Medulla oblongata (tissue), 1 donor: ENCODE measurements around the gene ATG101.
A peak's percentile ranks its signal among the peaks of the same experiment; 100 is the strongest.

Experiments used
- DNase-seq: peaks from one replicate; pipeline ENCODE4 v3.0.0-alpha.2; 2015; ENCODE audit errors: extremely low spot score

ATG101 gene, protein sequence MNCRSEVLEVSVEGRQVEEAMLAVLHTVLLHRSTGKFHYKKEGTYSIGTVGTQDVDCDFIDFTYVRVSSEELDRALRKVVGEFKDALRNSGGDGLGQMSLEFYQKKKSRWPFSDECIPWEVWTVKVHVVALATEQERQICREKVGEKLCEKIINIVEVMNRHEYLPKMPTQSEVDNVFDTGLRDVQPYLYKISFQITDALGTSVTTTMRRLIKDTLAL

DNA sequence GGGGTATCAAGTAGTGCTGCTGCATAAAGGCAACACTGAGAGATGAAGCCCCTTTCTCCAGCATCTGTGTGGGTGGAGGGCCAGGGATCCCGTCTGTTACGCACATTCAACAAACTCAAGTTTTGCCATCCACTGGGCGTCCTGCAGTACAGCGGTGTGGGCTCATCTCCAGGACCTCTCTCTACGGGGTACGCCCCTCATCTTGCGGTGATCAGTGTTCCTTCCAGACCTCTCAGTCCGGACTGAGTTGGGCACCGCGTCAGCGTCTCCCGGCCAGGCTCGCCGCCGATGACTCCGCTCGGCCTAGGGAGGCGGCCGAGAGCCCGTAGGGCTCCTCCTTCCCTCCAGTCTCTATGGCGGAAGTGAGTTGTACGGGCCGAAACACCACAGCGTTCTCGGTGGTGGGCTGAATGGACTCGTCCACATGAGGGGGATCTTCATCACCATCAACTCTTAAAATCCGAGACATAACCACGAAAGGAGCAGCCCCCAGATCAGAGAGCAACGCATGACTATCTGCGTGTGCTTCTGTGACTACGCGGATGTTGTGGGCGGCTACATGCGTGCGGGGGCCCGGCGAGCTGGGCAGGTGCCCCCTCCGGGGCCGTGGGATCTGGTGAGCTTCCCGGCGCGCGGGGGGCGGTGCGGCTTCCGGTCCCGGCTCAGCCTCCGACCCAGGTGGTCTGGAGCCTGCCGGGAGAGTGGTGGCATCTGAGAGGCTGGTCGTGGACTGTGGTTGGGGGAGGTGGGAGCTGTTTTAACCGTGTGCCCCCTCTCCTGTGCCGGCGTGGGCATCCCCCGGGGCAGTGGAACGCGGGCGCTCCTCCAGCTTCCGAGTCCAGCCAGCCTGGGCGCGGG, at the start of gene ATG101:
Gene ATG101 (plus strand): TSS at position 652 of the 858 bp plus-strand sequence. CDS start 3,673 bp downstream, outside the sequence.
- DNase-seq: peak; percentile 97

DNA sequence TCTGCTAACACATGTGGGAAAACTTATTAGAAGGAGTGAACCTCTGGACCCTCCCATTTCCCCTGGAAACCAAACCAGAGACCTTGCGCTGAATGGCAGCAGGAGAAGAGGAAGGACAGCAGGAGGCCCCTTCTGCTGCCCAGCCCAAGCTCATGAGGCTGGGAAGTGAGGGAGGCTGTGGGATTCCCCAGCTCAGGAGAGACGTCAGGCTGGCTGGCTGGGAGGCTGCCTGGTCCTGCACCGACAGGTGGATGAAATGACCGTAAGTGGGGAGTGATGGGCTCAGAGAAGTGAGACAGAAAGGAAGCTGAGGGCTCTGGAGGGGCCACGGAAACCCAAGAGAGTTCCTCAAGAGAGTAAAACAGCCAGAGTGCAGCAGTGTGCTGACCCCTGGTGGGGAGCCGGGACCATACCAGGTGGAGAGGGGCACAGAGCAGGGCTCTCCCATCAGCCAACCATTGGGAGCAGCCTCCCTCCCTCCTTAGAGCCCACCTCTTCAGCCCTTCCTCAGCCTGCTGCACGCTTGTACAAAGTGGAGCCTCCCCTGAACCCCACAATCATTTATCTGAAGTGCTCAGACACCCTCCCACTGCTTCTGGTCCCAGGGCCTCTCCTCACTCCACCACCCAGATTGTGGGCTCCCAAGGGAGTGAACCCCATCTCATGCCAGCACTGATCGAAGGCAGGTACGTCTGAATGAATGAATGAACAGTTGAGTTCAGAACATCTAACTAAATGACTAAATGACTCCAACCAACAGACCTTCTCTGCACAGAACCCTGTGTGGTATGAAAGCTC, 49.0 kb upstream of the ATG101 start:
- DNase-seq: no peak

DNA sequence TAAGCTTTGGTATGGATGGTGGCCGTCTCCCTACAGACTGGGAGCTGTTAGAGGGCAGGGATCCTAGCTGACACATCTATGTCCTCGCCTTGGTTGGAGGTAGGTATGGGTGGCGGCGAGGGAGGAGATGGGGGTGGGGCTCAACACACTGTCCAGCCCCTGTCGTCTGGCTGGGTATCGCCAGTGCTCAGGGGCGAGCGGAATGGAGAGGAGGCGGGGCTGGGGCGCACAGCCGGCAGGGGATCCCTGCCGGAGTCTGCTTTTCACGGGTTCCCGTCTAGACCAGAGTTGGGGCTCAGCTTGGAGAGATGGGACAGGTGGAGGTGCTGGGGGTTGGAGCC, 47.0 kb upstream of the ATG101 start:
- DNase-seq: no peak

DNA sequence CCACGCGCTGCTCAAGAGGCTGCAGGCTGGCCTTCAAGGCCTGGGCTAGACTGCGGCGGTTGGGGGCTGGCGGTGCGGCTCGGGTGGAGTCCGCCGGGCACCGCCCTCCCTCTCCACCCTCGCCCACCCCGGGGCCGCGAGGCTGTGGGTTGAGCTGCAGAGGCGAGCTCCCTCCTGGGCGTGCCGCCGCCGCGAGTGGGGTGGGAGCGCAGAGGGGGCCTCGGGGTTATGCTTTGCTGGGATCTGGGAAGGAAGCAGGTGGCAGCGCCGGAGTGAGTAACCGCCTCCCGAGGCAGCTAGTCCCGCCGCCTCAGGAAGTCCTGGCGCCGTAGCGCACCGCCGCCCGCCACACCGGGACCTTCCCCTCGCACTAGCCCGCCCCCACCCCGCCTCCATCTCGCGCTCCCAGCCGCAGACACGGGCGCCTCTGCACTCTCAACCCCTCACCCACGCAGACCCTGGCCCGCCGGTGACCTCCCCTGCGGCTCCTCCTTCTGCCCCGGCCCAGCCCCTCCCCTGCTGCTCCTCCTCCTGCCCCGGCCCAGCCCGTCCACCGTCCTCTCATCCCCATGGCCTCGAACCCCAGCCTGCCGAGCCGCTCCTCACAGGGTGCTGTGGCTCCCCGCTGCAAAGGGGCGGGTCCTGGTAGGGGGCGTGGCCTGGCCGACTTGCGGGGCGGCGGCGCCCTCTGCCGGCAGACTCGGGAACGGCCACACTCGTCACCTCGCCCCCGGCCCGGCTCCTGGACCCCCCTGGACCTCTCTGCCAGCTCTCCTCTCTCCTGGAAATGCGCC, 46.4 kb upstream of the ATG101 start:
- DNase-seq: peak; percentile 77

DNA sequence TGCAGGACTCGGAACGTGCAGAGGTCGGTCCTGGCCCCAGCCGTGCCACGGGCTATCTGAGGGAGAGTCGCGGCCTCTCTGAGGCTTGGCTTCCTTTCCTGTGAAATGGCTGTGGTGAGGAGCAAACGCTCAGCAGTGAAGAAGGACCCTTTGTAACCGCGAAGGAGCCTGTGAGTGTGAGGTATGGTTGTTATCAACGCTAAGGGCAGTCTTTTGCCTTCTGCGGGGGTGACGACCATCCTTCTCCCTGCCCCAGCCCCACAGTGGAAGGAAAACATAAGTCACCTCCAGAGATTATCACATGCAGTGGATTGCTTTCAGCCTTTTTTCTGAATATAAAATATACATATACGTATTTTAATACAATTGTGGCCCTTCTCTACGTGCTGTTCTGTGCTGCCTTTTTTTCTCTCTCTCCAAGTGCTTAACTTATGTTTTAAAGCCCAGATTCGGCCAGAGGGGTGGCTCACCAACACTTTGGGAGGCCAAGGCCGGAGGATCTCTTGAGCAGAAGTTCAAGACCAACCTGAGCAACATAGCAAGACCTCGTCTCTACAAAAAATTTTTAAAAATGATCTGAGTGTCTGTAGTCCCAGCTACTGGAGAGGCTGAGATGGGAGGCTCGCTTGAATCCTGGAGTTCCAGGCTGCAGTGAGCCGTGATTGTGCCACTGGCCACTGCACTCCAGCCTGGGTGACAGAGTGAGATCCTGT, 45.6 kb upstream of the ATG101 start:
- DNase-seq: no peak

DNA sequence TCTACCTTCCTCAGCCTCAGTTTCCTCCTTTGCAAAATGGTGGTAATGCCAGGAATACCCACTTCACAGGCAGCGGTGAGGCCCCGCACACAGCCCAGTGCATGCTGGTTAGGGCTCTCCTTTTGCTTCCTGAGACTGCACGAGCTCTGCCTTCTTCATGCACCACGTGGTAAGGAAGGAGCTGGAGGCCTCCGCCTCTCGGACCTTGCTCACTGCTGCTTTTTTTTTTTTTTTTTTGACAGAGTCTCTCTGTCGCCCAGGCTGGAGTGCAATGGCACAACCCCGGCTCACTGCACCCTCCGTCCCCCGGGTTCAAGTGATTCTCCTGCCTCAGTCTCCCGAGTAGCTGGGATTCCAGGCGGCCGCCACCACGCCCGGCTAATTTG, 44.9 kb upstream of the ATG101 start:
- DNase-seq: peak; percentile 57

DNA sequence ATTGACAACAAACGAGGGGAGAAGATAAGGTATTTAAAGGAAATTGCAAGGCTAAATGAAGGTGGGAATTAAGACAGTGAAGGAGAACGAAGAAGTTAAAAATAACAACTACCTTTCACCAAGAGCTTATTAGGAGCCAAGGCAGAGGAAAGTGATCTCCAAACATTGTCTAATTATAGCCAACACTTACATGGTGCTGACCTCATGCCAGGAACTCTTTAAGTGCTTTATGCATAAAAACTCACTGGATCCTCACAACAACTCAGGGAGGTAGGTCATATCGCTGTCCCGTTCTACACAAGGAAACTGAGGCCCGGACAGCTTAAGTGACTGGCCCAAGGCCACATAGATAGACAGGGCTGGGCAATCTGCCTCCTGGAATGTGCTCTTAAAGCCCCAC, 43.5 kb upstream of the ATG101 start:
- no peak for DNase-seq

DNA sequence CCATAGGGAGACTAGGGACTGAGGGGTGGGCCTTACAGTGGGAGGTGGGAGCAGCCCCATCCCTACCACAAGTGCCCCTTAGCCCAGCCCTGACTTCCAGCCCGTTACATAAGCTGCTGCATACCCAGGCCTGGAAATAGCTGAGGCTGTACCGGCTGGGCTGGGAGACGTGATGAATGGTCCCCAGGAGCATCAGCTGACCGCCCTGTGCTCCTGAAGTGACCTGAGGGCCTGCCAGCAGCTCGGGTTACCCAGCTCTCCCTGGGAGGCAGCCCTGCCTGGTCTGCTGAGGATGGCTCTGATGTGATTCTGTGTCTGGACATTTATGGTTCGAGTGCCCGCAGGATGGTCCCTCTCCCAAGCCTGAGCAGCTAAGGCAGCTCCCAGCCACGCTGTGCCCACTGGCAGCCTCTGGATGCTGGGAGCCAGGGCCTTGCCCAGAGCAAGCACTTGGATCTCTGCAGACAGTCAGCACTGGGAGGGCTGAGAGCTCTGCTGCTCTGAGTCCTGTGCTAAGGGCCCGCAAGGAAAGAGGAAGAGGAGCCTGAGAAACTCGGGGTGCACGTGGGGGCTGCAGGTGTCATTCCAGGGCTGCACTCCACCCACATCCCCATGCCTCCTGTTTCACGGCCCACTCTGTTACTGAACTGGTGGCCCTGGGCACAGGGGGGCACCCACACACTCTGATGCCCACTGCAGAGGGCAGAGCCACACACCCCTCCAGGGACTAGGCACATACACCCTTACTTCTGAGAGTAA, 42.5 kb upstream of the ATG101 start:
- no peak for DNase-seq

DNA sequence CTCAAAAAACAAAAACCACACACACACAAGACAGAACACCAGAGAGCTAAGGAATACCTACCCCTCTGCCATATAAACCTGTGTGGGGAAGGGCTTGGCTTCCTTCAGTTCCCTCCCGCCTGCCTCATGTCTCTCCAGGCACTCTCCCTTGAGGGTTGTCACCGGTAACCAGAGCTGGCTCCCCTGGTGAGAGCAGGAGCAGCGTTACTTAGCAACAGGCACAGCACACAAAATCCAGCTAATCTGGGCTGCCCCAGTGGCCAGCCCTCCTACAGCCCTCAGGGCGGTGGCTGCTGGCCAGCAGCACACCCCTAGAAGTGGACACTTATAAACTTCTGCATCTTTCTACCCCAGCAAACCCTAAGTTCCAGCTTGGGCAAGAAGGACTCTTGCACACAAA, 40.1 kb upstream of the ATG101 start:
- no peak for DNase-seq

DNA sequence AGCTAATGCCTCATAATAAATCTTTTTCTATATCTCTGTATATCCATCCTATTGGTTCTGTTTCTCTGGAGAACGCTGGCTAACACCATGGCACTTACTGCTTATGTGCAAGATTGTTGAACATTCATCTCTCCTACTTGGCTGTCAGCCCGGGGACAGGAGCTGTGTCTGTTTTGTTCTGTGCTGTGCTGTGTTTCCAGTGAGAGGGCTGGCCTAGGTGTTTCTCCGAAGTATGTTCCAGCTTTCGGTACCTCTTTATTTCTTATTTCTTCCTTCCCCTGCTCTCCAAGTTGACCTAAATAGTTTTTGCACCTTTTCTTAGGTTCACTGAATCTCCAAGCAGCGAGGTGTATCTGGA, 37.4 kb upstream of the ATG101 start:
- peak; percentile 79 for DNase-seq

DNA sequence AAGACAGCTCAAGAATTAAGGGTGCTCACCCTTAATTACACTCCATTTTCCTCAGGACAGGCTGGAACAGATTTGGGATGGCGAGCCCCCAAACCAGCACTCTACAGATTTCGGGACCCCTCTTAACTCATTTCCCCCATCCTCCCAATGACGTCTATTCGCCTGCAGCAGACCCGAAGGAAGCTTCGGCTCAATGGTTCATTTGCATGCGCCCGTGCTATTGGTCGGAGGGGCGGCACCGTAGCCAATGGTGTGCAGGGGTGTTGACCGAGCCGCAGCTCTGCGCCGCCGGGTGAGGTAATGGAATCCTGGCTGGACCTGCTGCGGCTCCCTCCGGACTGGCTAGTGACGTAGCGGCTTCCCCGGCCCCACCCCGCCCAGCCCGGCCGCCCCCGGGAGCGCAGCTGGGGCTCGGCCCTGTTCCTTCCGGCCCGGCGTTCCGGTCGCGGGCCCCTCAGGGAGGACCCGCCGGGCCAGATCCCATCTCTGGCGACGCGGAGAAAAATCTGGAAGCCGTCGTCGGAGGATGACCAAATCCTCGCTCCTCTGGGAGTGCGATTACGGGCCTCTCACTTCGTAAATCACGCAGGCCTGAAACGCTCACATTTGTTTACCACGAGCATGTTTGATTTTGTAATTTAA, 36.9 kb upstream of the ATG101 start:
- peak; percentile 98 for DNase-seq

DNA sequence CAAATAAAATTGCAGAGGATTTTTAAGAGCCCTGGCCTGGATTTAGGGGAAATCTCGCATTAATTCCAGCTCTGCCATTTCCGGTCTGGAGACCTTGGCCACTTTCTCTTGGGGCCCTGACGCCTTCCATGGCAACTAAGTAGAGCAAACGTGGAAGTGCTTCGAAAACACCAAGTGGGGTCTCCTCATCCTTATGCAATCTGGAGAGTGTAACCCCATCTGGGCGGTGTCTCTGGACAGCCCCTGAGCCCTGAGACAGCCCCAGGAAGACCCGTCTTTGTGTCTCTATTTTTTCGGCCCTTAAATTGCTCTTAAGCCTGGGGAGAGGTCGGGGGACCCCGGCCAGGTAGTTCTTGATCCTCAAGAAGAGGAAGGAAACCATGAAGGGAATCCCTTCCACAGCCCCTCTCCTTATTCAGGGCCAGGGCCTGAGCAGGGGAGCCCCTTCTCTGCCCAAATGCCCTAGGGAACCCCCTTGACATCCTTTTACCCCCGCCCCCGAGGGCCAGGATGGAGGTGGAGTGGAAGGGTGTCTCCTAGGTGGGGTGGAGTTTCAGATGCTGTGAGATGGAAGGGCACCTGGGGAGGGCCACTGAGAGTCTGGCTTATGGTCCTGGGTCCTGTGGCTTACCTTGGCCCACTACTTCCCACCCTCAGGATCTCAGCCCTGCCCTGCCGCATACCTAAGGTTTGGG, 36.2 kb upstream of the ATG101 start:
- DNase-seq: no peak

DNA sequence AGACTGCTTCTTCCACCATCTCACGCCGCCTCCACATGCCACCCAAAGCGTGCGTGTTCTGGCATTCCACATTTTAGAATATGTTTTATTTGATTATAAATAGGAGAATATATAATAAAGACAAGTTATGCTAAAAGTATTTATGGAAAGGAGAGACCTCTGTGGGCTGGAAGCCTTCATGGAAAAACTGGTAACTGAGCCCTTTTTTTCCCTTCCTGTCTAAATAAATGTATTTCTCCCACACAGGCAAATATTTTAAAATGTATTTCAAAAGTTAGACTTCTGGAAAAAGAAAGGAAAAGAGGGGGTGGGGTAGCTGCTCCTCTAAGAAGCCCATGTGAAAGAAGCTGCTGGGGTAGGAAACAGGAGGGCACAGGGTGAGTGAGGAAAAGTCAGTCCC, 34.6 kb upstream of the ATG101 start:
- DNase-seq: no peak

DNA sequence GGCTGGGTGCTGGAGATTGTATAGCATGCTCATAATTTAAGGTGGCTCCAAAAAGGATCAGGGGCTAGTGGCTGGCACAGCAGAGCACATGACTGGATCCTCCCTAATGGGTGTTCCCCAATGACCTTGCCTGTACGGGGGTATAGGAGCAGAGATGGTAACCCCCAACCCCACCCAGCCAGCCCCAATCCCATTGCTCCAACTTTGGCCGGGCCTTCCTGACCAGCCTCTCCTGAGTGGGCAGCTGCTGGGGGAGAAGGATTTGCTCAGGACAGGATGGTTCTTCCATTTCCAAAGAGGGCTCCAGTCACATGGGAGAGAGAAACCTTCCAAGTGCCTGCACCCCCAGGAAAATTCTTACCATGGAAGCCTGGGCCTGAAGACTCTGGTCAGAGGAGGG, 33.9 kb upstream of the ATG101 start:
- no peak for DNase-seq

DNA sequence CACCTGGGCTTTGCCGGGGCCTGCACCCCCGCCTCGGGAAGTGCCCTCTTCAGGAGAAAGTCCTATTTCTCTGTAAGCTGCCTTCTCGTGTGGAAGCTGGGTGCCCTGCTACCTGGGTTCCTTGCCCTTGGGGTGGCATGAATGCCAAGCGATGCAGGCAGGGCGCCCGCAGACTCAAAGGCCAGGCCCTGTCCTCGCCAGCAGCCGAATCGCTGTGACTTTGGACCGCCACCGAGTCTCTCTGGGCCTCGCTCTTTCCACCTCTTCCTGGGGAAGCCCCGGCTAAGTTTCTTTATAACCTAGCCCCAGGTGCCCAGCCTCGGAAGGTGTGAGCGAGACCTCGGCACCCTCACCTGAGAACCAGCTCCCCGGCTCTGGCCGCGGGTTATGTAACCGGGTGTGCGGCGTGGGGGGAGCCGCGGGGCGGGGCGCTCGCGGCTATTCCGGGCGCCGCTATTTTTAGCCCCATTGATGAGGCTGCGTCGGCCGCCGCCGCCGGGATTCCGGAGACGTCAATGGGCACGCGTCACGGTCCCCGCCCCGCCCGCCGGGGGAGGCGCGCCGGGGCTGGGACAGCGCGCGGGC, 33.1 kb upstream of the ATG101 start:
- DNase-seq: peak; percentile 81

DNA sequence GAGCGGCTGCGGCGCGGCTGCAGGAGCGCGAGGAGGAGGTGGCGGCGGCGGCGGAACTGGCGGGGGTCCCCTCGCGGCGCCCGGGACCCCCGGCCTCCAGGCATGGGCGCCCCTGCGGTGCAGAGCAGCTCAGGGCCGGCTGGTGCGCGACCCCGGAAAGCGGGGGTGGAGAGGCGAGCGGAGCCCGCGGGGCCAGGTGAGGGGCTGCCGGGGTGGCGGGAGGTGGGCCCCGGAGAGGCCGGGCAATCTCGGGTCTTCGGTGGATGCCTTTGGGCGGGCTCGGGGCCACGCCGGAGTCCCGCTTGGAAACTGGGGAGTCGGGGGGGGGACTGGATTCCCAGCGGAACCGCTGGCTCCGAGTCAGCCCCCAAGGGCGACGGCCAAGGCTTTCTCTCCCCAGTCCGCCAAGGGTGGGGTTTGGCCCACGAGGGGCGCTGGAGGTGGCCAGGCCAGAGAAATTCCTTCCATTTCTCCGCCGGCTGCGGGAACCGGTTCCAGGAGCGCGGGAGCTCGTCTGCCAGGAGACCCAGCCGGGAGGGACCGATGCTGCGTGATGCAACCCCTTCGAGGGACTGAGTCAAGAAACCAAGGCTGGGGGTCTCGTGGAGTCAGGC, 32.4 kb upstream of the ATG101 start:
- DNase-seq: peak; percentile 13

DNA sequence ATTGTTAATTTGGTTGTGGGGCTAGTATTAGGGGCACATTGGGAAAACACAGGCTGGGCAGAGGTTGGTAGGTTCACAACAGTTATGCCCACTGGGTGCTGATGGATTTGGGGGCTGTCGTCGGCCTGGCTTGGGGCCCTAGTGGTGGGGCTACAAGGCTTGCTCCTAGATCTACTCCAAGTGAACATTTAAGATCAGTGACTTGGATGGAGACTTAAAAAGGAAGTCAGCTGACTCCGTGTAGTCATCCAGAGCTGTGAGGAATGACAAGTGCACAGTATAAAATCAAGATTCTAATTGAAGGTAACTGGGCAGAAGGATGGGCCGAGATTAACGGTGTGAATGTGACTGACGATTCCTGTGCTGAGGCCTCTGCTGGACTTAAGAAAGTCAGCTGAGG, 31.3 kb upstream of the ATG101 start:
- no peak for DNase-seq

DNA sequence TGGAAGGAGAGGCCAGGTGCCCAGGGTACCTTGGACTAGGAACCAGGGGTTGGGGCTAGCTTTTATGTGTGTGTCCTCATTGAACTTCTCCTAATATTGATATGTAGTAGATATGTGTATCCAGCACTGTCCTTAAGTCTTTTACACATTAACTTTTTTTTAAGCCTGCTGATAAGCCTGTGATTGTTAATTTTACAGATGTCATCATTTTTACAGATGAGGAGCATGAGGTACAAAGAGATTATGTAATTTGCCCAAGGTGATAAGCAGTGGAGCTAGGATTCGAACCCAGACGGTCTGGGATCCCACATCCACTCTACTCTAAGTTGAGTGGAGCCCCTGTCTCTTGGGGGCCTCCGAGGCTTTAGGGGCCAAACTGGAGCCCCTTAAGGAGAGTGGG, 28.7 kb upstream of the ATG101 start:
- DNase-seq: no peak

DNA sequence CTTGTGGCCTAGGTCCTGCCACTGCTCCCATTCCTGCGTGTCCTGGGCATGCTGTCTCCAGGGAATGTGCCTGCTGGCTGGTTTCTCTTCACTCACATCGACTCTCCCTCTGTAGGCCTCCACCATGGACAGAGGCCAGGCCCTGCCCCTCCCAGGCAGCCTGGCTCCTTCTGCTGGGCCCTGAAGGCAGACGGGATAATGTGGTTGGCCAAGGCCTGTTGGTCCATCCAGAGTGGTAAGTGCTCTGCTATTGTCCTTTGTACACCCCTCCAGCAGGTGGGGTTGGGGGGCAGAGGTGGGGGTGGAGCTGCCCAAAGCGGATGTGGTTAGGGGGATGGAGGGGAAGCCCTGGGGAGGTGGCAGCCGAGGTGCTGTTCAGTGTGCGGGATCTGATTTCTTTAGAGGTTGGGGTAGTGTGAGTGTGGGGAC, 28.1 kb upstream of the ATG101 start:
- no peak for DNase-seq
